ENCODE measurements around the gene MYL1.

MYL1 gene

GRCh38 chr2:210264282-210264681 is 50.7 kb downstream of the MYL1 start:
- no peak for DNase-seq

GRCh38 chr2:210263841-210264240 is 51.1 kb downstream of the MYL1 start:
- no peak for DNase-seq

- DNase-seq, result no peak
Measured at GRCh38 chr2:210262036-210262435, 52.9 kb downstream of the MYL1 start.

DNA sequence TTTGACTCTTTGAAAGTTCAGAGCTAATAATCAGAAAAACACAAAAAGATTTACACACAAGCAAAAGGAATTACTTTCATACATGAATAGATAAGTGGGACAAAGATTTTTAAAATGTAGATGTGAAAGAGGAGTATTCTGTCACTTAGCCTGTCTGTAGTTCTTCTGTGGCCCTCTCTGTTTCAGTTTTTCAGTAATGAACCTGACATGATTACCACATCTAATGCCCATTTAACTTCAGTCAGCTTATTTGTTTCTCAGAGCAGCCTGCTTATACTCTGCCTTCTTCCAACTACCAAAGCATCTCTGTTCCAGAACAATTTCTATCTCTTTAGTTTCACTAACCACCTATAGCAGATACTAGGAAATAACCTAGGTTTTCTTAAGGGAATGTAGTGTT is 55.3 kb downstream of the MYL1 start:
- DNase-seq, result no peak

DNA sequence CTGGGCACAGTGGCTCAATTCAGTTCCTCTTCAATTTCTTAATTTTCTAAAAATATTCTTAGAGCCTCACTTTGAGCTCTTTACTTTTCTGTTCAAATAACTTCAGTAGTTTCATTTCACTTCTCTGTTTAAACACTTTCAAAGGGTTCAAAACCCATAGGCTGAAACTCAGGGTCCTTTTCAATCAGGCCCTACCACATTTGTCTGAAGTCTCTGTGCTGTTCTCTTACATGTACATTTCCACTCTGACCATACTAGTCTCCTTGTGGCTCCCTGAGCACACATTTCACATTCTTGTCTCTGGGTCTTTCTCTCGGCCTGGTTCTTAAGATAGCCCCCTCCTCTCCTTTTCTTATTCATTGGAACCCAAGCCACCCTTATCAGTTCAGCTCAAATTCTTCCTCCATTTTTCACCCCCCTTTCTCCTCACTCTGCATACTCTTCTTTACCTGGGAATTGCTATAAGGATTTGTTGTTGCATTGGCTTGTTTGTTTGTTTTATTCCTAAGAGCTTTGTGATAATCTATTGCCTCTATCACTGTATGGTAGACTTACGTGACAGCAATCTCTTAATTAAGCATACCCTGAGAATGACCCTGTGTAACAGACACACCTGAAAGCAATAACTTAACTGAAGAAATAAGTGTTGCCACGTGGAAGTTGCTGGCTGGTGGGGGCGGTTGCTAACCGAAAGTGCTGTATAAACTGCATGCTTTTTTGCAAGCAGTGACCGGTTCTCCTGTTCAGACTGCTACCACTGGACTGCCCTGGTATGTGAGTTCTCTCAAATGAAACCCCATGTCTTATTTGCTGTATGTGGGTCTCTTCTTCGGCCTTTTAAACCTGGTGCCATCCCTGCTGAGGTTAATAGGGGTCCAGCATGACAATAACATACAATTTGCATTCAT is 62.0 kb downstream of the MYL1 start:
- DNase-seq, result no peak

DNA sequence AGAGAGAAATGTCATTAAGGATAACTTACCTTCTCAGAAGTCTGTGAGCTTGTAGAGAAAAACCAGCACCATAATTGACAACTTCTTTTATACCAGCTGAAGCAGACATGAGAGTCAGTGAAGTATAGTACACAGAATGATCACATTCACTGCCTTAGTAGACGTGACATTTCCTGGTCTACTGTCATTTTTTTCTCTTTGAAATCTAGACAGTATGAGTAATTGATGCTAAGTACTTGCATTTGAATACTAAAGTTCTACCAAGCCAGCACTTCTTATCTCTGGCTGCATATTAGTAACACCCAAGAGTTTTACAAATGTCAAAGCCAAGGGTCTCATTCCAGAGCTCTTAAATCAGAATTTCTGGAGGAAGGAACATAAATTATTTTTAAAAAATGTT is 64.4 kb downstream of the MYL1 start:
- DNase-seq, result no peak

All from left hindlimb (tissue), 1 donor.